HepG2 (cell line): ENCODE results near the gene ANKRD39. TPM values are rescaled to one million over a fixed set of nuclear protein-coding genes. Genes with fewer than 3 reads are reported as not detected.

Source experiments
- ATAC-seq: fragments of 200-7000 bp; cut with Tn5 transposase; 3 replicates; pipeline ENCODE4 v1.9.1; 2020; ENCODE audit warnings: mild to moderate bottlenecking, moderate library complexity
- BruUV-seq: library from RNA; stranded (reverse); fragments of 400-500 nt; replicated peaks from 2 replicates; lab custom pipeline; 2021; lab: Mats Ljungman, UMichigan
- CTCF ChIA-PET: fragments of 300-600 bp; formaldehyde crosslinking; extraction: SDS; loops from one replicate; lab custom pipeline; 2021; ENCODE audit warnings: low total read pairs, inconsistent platforms, low intra/inter-chr PET ratio; lab: Yijun Ruan, JAX
- POLR2A ChIA-PET: fragments of 350-600 bp; sonication (Branson Sonifier 250); formaldehyde crosslinking; loops from one replicate; lab custom pipeline; 2020; ENCODE audit warnings: antibody characterized with exemption, inconsistent platforms; lab: Yijun Ruan, JAX
- DNase-seq: peaks from one replicate; pipeline ENCODE4 v3.0.0-alpha.2; 2015; ENCODE audit warnings: low spot score
- FAIRE-seq: peaks from 3 replicates; lab custom pipeline; 2011; peaks lifted over from hg19 to GRCh38; lab: Jason Lieb, UNC
- H2AFZ ChIP-seq: one replicate; pipeline ENCODE4 v1.6.1; 2011; ENCODE audit warnings: low read length, inconsistent platforms
- H3K27ac ChIP-seq: fragments of 300-600 bp; 3 replicates; pipeline ENCODE4 v1.8.0; 2011; ENCODE audit warnings: mixed run types, mild to moderate bottlenecking, mixed read lengths, low read length, inconsistent platforms; ENCODE audit not compliant: insufficient read depth; ENCODE audit errors: extremely low read length
- H3K27me3 ChIP-seq, 2 experiments: fragments of 200-600 bp in 1 of 2; 2 replicates in 1 of 2; 3 replicates in 1 of 2; pipeline versions ENCODE4 v1.6.0 to v1.8.0; 2011; ENCODE audit warnings: low read length in 2 of 2, mild to moderate bottlenecking in 2 of 2, moderate library complexity in 2 of 2, inconsistent platforms in 1 of 2; ENCODE audit not compliant: insufficient read depth in 2 of 2, control insufficient read depth in 1 of 2
- H3K36me3 ChIP-seq, 2 experiments: fragments of 200-600 bp in 1 of 2; replicated peaks in 1 of 2; 2 replicates in 1 of 2; 3 replicates in 1 of 2; pipeline versions ENCODE4 v1.5.1 to v1.8.0; 2011; ENCODE audit warnings: low read length in 2 of 2, inconsistent platforms in 1 of 2; ENCODE audit not compliant: insufficient read depth in 2 of 2, control insufficient read depth in 1 of 2
- H3K4me1 ChIP-seq: 2 replicates; pipeline ENCODE4 v1.5.1; 2012; ENCODE audit warnings: low read length, inconsistent platforms; ENCODE audit not compliant: insufficient read depth
- H3K4me2 ChIP-seq: 2 replicates; pipeline ENCODE4 v1.6.0; 2011; ENCODE audit warnings: low read depth, low read length, inconsistent platforms
- H3K4me3 ChIP-seq, 3 experiments: fragments of 200-600 bp in 1 of 3; sonication (generic), shearing (Covaris generic) in 1 of 3; replicated peaks in 1 of 3; 2 replicates each; pipeline ENCODE4 v1.5.1; 2011 to 2016; ENCODE audit warnings: low read length in 3 of 3, inconsistent platforms in 2 of 3, low read depth in 2 of 3, mild to moderate bottlenecking in 2 of 3, control low read depth in 1 of 3, mixed read lengths in 1 of 3; ENCODE audit not compliant: insufficient read depth in 1 of 3
- H3K79me2 ChIP-seq: one replicate; pipeline ENCODE4 v1.6.1; 2011; ENCODE audit warnings: low read length, inconsistent platforms; ENCODE audit not compliant: insufficient read depth
- H3K9ac ChIP-seq: 2 replicates; pipeline ENCODE4 v1.6.0; 2011; ENCODE audit warnings: mild to moderate bottlenecking, low read depth, low read length, inconsistent platforms; ENCODE audit not compliant: insufficient read depth
- H3K9me3 ChIP-seq: 2 replicates; pipeline ENCODE4 v1.5.1; 2012; ENCODE audit warnings: mild to moderate bottlenecking, low read length
- H4K20me1 ChIP-seq: 2 replicates; pipeline ENCODE4 v1.6.0; 2011; ENCODE audit warnings: inconsistent platforms, mild to moderate bottlenecking, low read length, moderate library complexity; ENCODE audit not compliant: insufficient read depth
- SKI ChIP-seq: fragments of 450-650 bp; IDR thresholded peaks from one replicate; pipeline ENCODE4 v1.6.1; 2018; ENCODE audit warnings: mild to moderate bottlenecking; ENCODE audit not compliant: partially characterized antibody
- SRSF1 ChIP-seq: fragments of 200-400 bp; formaldehyde crosslinking; optimal IDR thresholded peaks from 2 replicates; pipeline ENCODE3; 2017; ENCODE audit warnings: mild to moderate bottlenecking, low read depth, low read length, moderate library complexity
- ZBTB10 ChIP-seq: sonication (generic); formaldehyde crosslinking; IDR thresholded peaks from 2 replicates; pipeline ENCODE4 v1.4.0; 2020; ENCODE audit warnings: missing genetic modification reagents, borderline replicate concordance
- ZNF253 ChIP-seq: sonication (generic); formaldehyde crosslinking; IDR thresholded peaks from 2 replicates; pipeline ENCODE4 v1.8.0; 2022; ENCODE audit warnings: mild to moderate bottlenecking, missing genetic modification reagents, borderline replicate concordance
- ZNF619 ChIP-seq: sonication (generic); formaldehyde crosslinking; IDR thresholded peaks from 2 replicates; pipeline ENCODE4 v1.4.0; 2020; ENCODE audit warnings: mild to moderate bottlenecking, missing genetic modification reagents
- ZNF639 ChIP-seq: conservative IDR thresholded peaks from 2 replicates; pipeline ENCODE4 v1.6.1; 2018; ENCODE audit warnings: missing genetic modification reagents
- WGBS: methylation state at CpG from one replicate; pipeline ENCODE4 v1.1.6; 2017; ENCODE audit warnings: low lambda C conversion rate; 5-methylcytosine and 5-hydroxymethylcytosine counted together
- in situ Hi-C: cut with HindIII; loops from 2 replicates; pipeline ENCODE4 v1.10.0; 2017; ENCODE audit warnings: low pct_unique_long_range_greater_than_20kb; ENCODE audit not compliant: extremely low pct_ligation_motif_present
- intact Hi-C: fragments of 100-400 bp; cut with micrococcal nuclease; formaldehyde crosslinking; loops from one replicate; pipeline ENCODE4 v1.10.0; 2022; ENCODE audit not compliant: unreplicated experiment
- polyA plus RNA-seq, 8 experiments: library from polyadenylated mRNA; depleted of rRNA in 3 of 8; stranded (reverse) in 7 of 8; unstranded in 1 of 8; fragments of >200 nt; fragmentation: Illumina TruSeq in 4 of 8; extraction: Trizol in 4 of 8; gene quantifications; 2 replicates each; pipeline versions ENCODE4 v1.2.1 to v1.2.3, GENCODE V29; 2011 to 2016; ENCODE audit warnings: low read depth in 4 of 8, missing spikeins in 1 of 8, mixed read lengths in 1 of 8; ENCODE audit not compliant: insufficient read depth in 1 of 8
- total RNA-seq, 5 experiments: library from RNA; depleted of rRNA; stranded (reverse); fragments of >200 nt; fragmentation: Illumina TruSeq; extraction: Trizol; gene quantifications; 2 replicates each; pipeline ENCODE4 v1.2.3, GENCODE V29; 2016; ENCODE audit warnings: low read depth in 1 of 5
- TF ChIP-seq, protein P1 (sequence below): IDR thresholded peaks from 2 replicates; pipeline ENCODE4 v1.6.1; 2016; ENCODE audit warnings: low read depth, missing genetic modification reagents, missing compliant biosample characterization
- TF ChIP-seq, protein P2 (sequence below): sonication (generic); formaldehyde crosslinking; IDR thresholded peaks from 2 replicates; pipeline ENCODE4 v1.5.1; 2020; ENCODE audit warnings: mild to moderate bottlenecking, missing genetic modification reagents, moderate library complexity

The ANKRD39 gene
- total and polyA plus RNA-seq, 2 of the 13 experiments (the other 11 are each of a cell fraction or from before 2014, with no cell fraction given): 23.2 to 24.8 TPM

DNA sequence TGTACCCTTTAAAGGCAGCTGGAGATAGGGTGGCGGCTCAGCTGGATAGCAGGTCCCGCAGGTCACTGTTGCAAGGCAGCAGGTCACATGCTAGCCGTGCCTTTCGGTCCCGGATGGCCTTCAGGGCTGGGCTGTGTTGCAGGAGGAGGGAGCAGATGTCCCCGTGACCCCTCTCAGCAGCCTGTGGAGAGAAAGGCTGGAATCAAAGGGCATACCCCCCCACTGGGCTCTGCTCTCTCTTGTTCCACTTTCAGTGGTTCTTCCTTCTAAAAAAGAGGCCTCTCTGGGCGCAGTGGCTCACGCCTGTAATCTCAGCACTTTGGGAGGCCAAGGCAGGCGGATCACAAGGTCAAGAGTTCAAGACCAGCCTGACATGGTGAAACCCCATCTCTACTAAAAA, 9.6 kb downstream of the ANKRD39 start:
- CTCF ChIA-PET: no interaction called here
- peaks cover 9 to 37% of the 10 kb centered on the region in 2 experiments for H3K36me3 ChIP-seq
- TF ChIP-seq ZBTB10 (no peak), ZNF619 (CRISPR knock-in tag) (no peak), ZNF253 (CRISPR knock-in tag) (no peak), SKI (peak; percentile 29), ZNF639 (CRISPR knock-in tag) (no peak), SRSF1 (no peak)
- TF ChIP-seq, protein P1, sequence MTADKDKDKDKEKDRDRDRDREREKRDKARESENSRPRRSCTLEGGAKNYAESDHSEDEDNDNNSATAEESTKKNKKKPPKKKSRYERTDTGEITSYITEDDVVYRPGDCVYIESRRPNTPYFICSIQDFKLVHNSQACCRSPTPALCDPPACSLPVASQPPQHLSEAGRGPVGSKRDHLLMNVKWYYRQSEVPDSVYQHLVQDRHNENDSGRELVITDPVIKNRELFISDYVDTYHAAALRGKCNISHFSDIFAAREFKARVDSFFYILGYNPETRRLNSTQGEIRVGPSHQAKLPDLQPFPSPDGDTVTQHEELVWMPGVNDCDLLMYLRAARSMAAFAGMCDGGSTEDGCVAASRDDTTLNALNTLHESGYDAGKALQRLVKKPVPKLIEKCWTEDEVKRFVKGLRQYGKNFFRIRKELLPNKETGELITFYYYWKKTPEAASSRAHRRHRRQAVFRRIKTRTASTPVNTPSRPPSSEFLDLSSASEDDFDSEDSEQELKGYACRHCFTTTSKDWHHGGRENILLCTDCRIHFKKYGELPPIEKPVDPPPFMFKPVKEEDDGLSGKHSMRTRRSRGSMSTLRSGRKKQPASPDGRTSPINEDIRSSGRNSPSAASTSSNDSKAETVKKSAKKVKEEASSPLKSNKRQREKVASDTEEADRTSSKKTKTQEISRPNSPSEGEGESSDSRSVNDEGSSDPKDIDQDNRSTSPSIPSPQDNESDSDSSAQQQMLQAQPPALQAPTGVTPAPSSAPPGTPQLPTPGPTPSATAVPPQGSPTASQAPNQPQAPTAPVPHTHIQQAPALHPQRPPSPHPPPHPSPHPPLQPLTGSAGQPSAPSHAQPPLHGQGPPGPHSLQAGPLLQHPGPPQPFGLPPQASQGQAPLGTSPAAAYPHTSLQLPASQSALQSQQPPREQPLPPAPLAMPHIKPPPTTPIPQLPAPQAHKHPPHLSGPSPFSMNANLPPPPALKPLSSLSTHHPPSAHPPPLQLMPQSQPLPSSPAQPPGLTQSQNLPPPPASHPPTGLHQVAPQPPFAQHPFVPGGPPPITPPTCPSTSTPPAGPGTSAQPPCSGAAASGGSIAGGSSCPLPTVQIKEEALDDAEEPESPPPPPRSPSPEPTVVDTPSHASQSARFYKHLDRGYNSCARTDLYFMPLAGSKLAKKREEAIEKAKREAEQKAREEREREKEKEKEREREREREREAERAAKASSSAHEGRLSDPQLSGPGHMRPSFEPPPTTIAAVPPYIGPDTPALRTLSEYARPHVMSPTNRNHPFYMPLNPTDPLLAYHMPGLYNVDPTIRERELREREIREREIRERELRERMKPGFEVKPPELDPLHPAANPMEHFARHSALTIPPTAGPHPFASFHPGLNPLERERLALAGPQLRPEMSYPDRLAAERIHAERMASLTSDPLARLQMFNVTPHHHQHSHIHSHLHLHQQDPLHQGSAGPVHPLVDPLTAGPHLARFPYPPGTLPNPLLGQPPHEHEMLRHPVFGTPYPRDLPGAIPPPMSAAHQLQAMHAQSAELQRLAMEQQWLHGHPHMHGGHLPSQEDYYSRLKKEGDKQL (CRISPR knock-in tag): no peak
- TF ChIP-seq, protein P2, sequence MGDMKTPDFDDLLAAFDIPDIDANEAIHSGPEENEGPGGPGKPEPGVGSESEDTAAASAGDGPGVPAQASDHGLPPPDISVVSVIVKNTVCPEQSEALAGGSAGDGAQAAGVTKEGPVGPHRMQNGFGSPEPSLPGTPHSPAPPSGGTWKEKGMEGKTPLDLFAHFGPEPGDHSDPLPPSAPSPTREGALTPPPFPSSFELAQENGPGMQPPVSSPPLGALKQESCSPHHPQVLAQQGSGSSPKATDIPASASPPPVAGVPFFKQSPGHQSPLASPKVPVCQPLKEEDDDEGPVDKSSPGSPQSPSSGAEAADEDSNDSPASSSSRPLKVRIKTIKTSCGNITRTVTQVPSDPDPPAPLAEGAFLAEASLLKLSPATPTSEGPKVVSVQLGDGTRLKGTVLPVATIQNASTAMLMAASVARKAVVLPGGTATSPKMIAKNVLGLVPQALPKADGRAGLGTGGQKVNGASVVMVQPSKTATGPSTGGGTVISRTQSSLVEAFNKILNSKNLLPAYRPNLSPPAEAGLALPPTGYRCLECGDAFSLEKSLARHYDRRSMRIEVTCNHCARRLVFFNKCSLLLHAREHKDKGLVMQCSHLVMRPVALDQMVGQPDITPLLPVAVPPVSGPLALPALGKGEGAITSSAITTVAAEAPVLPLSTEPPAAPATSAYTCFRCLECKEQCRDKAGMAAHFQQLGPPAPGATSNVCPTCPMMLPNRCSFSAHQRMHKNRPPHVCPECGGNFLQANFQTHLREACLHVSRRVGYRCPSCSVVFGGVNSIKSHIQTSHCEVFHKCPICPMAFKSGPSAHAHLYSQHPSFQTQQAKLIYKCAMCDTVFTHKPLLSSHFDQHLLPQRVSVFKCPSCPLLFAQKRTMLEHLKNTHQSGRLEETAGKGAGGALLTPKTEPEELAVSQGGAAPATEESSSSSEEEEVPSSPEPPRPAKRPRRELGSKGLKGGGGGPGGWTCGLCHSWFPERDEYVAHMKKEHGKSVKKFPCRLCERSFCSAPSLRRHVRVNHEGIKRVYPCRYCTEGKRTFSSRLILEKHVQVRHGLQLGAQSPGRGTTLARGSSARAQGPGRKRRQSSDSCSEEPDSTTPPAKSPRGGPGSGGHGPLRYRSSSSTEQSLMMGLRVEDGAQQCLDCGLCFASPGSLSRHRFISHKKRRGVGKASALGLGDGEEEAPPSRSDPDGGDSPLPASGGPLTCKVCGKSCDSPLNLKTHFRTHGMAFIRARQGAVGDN (CRISPR knock-in tag): peak; percentile 79

More for the DNA sequence above, 9.6 kb downstream of the ANKRD39 start:
- Histone ChIP-seq H3K4me2 (no peak overlapping the region), H3K4me1 (peaks cover 14% of the 10 kb centered on the region), H4K20me1 (no peaks in the 10 kb centered on the region), H3K27ac (peak overlapping the region; percentile 37), H3K4me3 (no peak overlapping the region), H3K9me3 (no peaks in the 10 kb centered on the region), H3K79me2 (no peaks in the 10 kb centered on the region), H2AFZ (no peak overlapping the region), H3K9ac (no peak overlapping the region), H3K27me3 (no peaks in the 10 kb centered on the region)
- 62% methylated on average over 9 of the region's 9 CpGs for WGBS
- peak; percentile 60 for DNase-seq
- BruUV-seq: no TSS peak
- peak; percentile 92 for ATAC-seq
- intact Hi-C loops (no loop called here), in situ Hi-C loops (no loop called here)
- peak; percentile 77 for FAIRE-seq
- POLR2A ChIA-PET: interaction anchor here (1.1 to 3.3 kb wide), 3 partner anchors 9 to 20 kb away, joined by 3 to 16 read pairs (median 8); partner anchors contain the start of gene ANKRD39
